Neuron (in vitro differentiated cells): ENCODE data around the gene RCN1.
"Not testable (repeated sequence)": the region's sequence is repeated elsewhere in the genome, so short reads cannot be mapped to it uniquely, and the experiment has no call there.

Experiments used
- H2AFZ ChIP-seq: one replicate; pipeline ENCODE4 v1.6.1; 2013; ENCODE audit warnings: low read depth, mild to moderate bottlenecking, inconsistent platforms, low read length, moderate library complexity
- H3K27me3 ChIP-seq: one replicate; pipeline ENCODE4 v1.6.1; 2013; ENCODE audit warnings: low read length; ENCODE audit not compliant: insufficient read depth
- H3K36me3 ChIP-seq: one replicate; pipeline ENCODE4 v1.6.1; 2013; ENCODE audit warnings: low read length; ENCODE audit not compliant: insufficient read depth
- H3K4me1 ChIP-seq: one replicate; pipeline ENCODE4 v1.6.1; 2013; ENCODE audit warnings: low read length; ENCODE audit not compliant: insufficient read depth
- H3K4me3 ChIP-seq: 2 replicates; pipeline ENCODE4 v1.5.1; 2013; ENCODE audit warnings: mild to moderate bottlenecking, low read length, moderate library complexity
- H3K9me3 ChIP-seq: one replicate; pipeline ENCODE4 v1.6.1; 2013; ENCODE audit warnings: low read length

Gene RCN1

DNA sequence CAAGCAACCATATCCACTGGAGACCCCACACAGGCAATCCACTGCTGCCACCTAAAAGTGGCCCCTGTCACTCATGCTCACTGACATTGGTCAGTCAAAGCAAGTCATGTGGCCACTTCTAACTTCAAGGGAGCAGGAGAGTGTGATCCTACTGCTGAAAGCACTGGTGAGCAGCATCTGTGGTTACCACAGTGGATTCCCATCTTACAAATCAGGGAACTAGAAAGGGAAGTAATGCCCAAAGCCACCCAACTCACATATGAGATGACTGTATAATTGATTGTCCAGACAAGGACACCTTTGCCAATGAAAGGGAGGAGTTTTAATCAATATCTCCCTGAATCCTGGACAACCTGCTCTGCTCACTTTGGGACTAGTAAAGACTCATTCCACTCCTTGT lies 17.7 kb downstream of the RCN1 start:
- Histone ChIP-seq H3K4me3 (no peak overlapping the region), H2AFZ (no peak overlapping the region), H3K9me3 (no peaks in the 10 kb centered on the region), H3K4me1 (no peaks in the 10 kb centered on the region), H3K36me3 (peaks cover 6% of the 10 kb centered on the region), H3K27me3 (no peaks in the 10 kb centered on the region)

DNA sequence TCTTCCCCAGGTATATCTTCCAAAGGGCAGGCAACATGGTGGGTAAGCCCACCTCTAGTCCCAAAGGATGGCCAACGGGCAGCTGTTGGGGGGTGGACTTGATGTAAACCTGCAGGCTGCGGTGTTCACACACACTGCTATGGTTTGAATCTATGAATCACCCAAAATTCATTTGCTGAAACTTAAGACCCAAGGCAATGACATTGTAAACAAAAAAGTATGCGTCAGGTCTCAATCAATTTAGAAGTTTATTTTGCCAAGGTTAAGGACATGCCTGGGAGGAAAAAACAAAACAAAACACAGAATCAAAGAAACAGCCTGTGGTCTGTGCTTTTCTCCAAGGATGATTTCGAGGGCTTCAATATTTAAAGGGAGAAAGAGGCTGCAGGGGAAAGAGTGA lies 18.3 kb downstream of the RCN1 start:
- H3K9me3 ChIP-seq, result no peaks in the 10 kb centered on the region

DNA sequence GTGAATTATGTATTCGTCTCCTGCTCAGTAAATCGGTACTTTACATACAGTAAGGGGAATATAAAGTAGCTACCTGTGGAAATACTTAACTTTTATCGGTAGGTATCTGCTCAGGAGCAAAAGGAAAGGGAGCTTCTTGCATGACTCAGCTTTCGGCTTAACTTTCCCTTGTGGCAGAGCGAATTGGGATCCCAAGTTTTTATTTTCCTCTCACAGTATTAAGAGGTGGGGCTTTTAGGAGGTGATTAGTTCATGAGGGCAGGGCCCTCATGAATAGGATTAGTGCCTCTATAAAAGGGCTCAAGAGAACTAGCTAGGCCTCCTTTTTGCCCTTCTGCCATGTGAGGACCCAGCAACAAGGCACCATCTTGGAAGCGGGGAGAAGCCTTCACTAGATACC lies 18.7 kb downstream of the RCN1 start:
- Histone ChIP-seq H3K4me1 (no peaks in the 10 kb centered on the region), H3K9me3 (no peaks in the 10 kb centered on the region)

More for the DNA sequence above, 18.3 kb downstream of the RCN1 start:
- Histone ChIP-seq H3K4me1 (no peaks in the 10 kb centered on the region), H3K4me3 (no peak overlapping the region), H3K36me3 (peaks cover 2% of the 10 kb centered on the region), H2AFZ (no peak overlapping the region), H3K27me3 (no peaks in the 10 kb centered on the region)

DNA sequence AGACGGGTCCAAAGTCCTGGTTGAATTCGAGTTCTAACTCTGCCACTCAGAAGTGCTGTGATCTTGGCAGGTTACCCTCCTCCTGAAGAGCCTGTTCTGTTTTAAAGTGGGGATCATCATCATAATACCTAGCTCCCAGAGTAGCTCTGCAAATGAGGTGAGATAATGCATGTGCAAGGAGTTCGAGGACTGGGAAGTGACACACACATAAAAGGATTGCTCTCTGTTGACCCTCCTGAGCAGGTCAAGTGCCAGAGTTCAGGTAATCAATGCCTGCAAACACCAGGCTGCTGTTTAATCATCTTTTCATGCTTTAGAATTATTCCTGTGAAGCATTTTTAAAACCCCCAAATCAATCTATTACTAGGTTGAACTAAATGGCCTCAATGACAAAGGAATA lies 19.9 kb downstream of the RCN1 start:
- Histone ChIP-seq H2AFZ (no peak overlapping the region), H3K4me1 (no peaks in the 10 kb centered on the region), H3K9me3 (no peaks in the 10 kb centered on the region), H3K27me3 (no peaks in the 10 kb centered on the region), H3K36me3 (no peaks in the 10 kb centered on the region), H3K4me3 (no peak overlapping the region)

More for the DNA sequence above, 18.7 kb downstream of the RCN1 start:
- Histone ChIP-seq H3K4me3 (no peak overlapping the region), H3K27me3 (no peaks in the 10 kb centered on the region), H3K36me3 (peaks cover 2% of the 10 kb centered on the region), H2AFZ (no peak overlapping the region)

DNA sequence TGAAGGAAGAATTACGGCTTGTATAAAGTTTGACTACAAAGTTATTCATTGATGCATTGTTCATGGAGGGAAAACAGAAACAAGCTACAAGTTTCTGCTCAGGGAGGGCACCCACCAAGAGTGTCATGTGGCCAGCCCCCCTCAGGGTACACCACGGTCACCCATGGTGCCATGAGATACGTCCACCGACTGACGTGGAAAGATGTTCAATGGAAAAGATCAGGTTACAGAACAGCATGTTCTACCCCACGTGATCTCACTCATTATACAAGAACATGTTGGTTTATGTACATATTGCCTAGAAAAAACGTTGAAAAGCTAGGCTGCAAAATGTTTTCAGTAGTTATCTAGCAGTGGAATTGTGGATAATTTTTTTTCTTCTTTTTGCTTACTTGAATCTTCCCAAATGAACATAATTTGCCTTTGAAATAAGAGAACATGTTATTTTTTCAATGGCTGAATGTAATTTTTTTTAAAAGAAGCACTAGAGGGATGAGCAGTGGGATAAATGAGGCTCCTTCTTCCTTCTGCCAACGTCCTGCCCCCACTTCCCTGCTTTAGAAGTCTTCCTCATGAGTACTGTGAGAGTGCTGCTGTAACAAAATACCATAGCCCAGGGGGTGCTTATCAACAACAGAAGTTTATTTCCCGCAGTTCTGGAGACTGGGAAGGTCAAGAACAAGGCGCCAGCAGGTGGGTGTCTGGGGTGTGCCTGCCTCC lies 22.5 kb downstream of the RCN1 start:
- H3K36me3 ChIP-seq, result no peaks in the 10 kb centered on the region
- H3K27me3 ChIP-seq, result no peaks in the 10 kb centered on the region
- H3K4me3 ChIP-seq, result no peak overlapping the region
- no peaks in the 10 kb centered on the region for H3K9me3 ChIP-seq
- no peak overlapping the region for H2AFZ ChIP-seq
- H3K4me1 ChIP-seq, result no peaks in the 10 kb centered on the region

DNA sequence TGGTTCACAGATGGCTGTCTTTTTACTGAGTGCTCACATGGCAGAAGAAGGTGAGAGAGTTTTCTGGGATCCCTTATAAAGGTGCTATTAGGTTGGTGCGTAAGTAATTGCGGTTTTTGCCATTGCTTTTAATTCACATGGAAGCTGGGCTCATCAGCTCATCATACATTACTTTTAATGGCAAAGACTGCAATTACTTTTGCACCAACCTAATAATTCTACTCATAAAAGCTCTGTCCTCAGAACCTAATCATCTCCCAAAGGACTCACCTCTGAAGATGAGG lies 23.0 kb downstream of the RCN1 start:
- no peaks in the 10 kb centered on the region for H3K4me1 ChIP-seq
- no peaks in the 10 kb centered on the region for H3K36me3 ChIP-seq
- no peak overlapping the region for H3K4me3 ChIP-seq
- no peaks in the 10 kb centered on the region for H3K9me3 ChIP-seq
- no peaks in the 10 kb centered on the region for H3K27me3 ChIP-seq
- H2AFZ ChIP-seq, result no peak overlapping the region

DNA sequence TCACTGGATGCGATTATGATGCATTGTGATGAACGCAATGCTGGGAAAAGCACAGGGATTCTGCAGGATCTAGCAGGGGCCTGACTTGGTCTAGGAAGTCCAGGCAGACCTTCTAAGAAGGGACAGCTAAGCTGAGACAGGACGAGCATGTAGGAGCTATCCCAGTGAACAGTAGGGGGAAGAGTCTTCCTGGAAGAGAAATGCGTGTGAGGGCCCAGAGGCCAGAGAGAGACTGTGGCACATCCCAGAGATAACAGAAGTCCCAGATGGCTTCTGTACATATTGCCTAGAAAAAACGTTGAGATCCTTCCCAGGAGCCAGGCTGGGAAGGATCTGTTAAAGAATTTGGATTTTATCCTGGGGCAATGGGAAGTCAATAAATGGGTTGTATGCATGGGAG lies 24.6 kb downstream of the RCN1 start:
- no peaks in the 10 kb centered on the region for H3K9me3 ChIP-seq
- no peaks in the 10 kb centered on the region for H3K27me3 ChIP-seq
- no peaks in the 10 kb centered on the region for H3K4me1 ChIP-seq
- no peaks in the 10 kb centered on the region for H3K36me3 ChIP-seq
- H3K4me3 ChIP-seq, result no peak overlapping the region
- no peak overlapping the region for H2AFZ ChIP-seq

DNA sequence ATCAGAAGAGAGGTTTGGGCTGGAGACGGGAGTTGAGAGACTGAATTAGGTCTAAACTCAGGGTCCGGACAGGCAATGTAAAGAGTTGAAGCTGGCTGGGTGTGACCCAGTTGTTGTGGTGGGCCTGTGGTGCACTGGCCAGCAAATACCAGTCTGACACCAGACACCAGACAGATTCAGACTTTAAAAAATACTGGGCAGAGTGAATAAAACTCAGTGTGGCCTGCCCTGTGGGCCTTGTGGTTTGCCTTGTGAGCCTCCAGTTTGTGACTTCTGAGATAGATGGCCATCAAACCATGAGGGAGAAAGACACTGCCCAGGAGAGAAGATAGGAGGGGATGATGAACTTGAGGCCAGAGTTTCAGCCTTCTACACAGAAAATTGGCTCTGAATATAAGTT lies 25.8 kb downstream of the RCN1 start:
- Histone ChIP-seq H3K36me3 (no peaks in the 10 kb centered on the region), H3K27me3 (no peaks in the 10 kb centered on the region), H3K4me1 (no peaks in the 10 kb centered on the region), H3K9me3 (no peaks in the 10 kb centered on the region), H3K4me3 (no peak overlapping the region), H2AFZ (no peak overlapping the region)

DNA sequence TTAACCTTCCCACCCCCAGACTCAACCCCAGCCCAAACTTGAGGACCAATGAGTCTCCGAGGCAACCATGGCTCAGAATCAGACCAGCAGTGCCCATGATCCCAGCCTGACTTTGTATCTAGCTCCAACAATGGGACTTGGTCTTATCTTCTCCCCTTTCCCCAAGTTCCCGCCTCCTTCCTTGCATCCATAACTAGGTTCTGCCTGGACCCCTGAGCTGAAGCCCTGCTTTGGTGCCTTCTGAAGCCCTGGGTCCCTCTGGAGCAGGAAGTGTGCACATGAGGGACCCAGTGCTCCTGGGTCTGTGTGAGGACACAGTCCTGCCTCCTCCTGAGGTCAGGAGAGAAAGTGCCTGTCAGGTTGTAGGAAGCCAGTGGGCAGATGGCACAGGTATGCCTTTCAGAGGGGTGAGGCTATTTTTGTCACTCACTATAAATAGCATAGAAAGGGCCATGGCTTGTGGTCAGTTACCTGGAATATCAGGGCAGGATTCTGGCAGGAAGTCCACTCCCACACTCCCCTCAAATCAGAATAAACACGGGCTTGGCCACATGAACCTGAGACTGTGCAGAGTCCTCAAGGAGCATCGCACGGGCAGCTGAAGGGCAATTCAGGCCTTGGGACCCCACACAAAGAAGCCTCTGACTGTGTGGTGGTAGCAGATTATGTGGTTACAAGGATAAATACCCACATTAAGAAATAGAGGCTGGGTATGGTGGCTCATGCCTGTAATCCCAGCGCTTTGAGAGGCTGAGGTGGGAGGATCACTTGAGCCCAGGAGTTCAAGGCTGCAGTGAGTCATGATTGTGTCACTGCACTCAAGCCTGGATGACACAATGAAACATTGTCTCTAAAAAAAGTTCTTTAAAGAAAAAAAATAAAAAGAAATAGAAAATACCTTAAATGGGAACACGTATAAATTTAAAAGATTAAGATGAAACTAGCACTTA lies 27.4 kb downstream of the RCN1 start:
- H2AFZ ChIP-seq, result no peak overlapping the region
- no peaks in the 10 kb centered on the region for H3K36me3 ChIP-seq
- H3K9me3 ChIP-seq, result no peaks in the 10 kb centered on the region
- H3K4me3 ChIP-seq, result no peak overlapping the region
- no peaks in the 10 kb centered on the region for H3K27me3 ChIP-seq
- H3K4me1 ChIP-seq, result no peaks in the 10 kb centered on the region

DNA sequence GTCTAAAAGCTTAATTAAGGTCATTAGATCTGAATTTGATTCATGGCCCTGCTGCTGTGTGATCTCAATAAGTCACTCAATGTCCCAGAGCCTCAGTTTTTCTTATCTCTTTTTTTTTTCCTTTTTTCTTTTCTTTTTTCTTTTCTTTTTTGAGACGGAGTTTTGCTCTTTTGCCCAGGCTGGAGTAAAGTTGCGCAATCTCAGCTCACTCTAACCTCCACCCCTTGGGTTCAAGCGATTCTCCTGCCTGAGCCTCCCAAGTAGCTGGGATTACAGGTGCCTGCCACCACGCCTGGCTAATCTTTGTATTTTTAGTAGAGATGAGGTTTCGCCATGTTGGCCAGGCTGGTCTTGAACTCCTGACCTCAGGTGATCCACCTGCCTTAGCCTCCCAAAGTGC lies 28.3 kb downstream of the RCN1 start:
- H2AFZ ChIP-seq, H3K27me3 ChIP-seq, H3K4me3 ChIP-seq, H3K9me3 ChIP-seq, H3K36me3 ChIP-seq, H3K4me1 ChIP-seq: not testable (repeated sequence)

DNA sequence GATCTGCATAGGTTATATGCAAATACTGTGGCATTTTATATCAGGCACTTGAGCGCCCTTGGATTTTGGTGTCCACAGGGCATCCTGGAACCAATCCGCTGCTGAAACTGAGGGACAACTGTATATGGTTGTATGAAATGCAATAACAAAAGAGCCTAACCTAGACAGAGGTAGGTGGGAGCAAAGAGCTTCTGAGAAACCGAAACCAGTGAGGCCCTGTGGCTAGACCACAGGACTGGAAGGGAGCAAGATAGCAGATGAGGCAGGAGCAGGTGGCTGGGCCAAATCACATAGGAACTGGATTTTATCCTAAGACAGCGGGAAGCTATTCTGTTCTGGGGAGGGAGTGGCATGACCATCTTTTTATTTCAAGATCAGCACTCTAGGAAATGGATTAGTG lies 30.1 kb downstream of the RCN1 start:
- Histone ChIP-seq H3K27me3 (no peaks in the 10 kb centered on the region), H3K9me3 (no peaks in the 10 kb centered on the region), H3K36me3 (no peaks in the 10 kb centered on the region), H3K4me1 (no peaks in the 10 kb centered on the region), H3K4me3 (no peak overlapping the region), H2AFZ (no peak overlapping the region)

DNA sequence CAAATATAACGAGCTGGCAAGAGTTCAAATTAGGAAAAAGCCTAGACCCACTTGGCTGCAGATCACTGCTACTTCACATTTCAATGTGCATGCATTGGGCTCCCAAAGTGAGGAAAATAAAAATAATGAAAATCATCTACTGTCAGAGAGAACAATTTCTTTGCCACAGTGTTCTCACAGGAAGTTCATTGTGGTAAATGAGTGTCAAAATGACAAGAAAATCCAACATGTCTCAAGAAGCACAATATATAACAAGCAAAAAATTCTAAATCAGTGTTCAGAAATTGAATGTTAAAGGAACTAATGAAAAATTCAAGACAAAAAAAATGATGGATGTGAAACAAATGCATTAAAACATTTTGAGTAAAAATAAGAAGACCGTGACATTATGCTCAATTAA lies 31.3 kb downstream of the RCN1 start:
- Histone ChIP-seq H3K4me3 (no peak overlapping the region), H2AFZ (no peak overlapping the region), H3K27me3 (peaks cover 2% of the 10 kb centered on the region)

DNA sequence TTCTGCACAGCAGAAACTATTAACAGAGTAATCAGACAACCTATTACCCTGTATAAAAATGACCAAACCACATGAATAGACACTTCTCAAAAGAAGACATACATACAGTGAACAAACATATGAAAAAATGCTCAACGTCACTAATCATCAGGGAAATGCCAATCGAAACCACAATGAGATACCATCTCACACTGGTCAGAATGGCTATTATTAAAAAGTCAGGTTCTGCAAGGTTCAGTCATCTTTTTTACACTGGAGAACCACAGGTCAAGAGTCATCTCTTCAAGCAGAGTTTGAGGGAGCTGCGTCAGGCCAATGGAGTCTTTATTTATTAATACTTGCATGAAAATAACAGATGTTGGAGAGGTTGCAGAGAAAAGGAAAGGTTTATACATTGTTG lies 40.4 kb downstream of the RCN1 start:
- peaks cover 2% of the 10 kb centered on the region for H3K9me3 ChIP-seq
- H3K27me3 ChIP-seq, result no peaks in the 10 kb centered on the region
- H3K4me3 ChIP-seq, result no peak overlapping the region
- H3K4me1 ChIP-seq, result no peaks in the 10 kb centered on the region
- H2AFZ ChIP-seq, result no peak overlapping the region
- no peaks in the 10 kb centered on the region for H3K36me3 ChIP-seq

More for the DNA sequence above, 31.3 kb downstream of the RCN1 start:
- Histone ChIP-seq H3K4me1 (no peaks in the 10 kb centered on the region), H3K9me3 (no peaks in the 10 kb centered on the region), H3K36me3 (no peaks in the 10 kb centered on the region)
